SIG-M5 (cell line): ENCODE results near the gene BCL2L13.

Experiments
- DNase-seq: peaks from one replicate; lab custom pipeline; 2025; lab: John Stamatoyannopoulos, UW

The BCL2L13 gene

GRCh38 chr22:17779286-17780115, 140.9 kb downstream of the BCL2L13 start:
- DNase-seq = no peak

DNA sequence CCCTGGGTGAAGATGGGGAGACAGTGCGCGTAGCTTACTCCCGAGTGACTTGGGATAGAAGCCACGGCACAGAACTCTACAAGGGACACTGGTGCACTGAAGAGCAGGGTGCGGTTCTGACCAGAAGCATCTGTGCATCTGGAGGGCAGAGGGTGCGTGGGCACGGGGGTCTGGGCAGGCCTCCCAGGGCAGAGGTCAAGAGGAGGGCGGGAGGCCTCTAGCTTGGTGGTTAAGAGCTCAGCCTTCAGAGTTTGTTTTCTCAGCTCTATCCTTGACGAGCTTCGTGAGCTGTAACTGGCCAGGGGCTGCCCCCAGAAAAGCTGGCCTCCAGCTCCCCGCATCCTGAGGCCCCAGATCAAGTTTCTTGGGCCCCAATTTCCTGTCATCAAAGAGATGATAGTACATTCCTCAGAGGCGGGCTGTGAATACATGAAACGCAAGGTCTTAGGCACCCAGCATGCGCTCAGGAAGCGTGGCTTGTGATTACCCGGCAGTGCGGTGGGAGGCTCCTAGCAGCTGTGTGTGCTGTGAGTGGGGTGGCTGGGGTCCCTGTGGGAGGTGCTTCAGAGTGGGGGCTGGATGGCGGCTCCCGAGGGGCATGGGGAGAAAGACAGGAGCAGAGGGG, 141.7 kb downstream of the BCL2L13 start:
- no peak for DNase-seq
